ENCODE results near the gene NLRP10. TPM values are rescaled to one million over a fixed set of nuclear protein-coding genes. Genes with fewer than 3 reads are reported as not detected.

NLRP10 gene
- total RNA-seq, 1 donor from 2014 or later: not detected

GRCh38 chr11:7936615-7937014 is 28.6 kb downstream of the NLRP10 start:
- H3K4me1 Mint-ChIP-seq (ENCODE audit: low read depth, unreplicated experiment): no peaks in the 10 kb centered on the region
- no peaks in the 10 kb centered on the region for H3K36me3 Mint-ChIP-seq (ENCODE audit: unreplicated experiment)
- TF ChIP-seq CTCF (IDR thresholded peaks at IDR 0.05; ENCODE audit: partially characterized antibody, unreplicated experiment): no peak
- no peak overlapping the region for H3K27ac Mint-ChIP-seq (ENCODE audit: unreplicated experiment)
- DNase-seq: no peak
- H3K4me3 Mint-ChIP-seq (ENCODE audit: unreplicated experiment): no peak overlapping the region
- peaks cover 2% of the 10 kb centered on the region for H3K9me3 Mint-ChIP-seq (ENCODE audit: unreplicated experiment)
- H3K27me3 Mint-ChIP-seq (ENCODE audit: unreplicated experiment): no peaks in the 10 kb centered on the region

- H3K4me3 Mint-ChIP-seq (ENCODE audit: unreplicated experiment): no peak within 1 kb of the TSS
- no peaks in the 10 kb centered on the region for H3K9me3 Mint-ChIP-seq (ENCODE audit: unreplicated experiment)
- TF ChIP-seq CTCF (IDR thresholded peaks at IDR 0.05; ENCODE audit: partially characterized antibody, unreplicated experiment): no peak
Measured at GRCh38 chr11:7931168-7931567, 34.1 kb downstream of the NLRP10 start, which contains the start of gene OR10A6. TSS of gene OR10A6 (minus strand) at chr11:7931268. CDS start at chr11:7928662, 2,606 bp downstream.

GRCh38 chr11:7927635-7928034 is 37.6 kb downstream of the NLRP10 start:
- Mint-ChIP-seq H3K27me3 (ENCODE audit: unreplicated experiment) (peaks cover 1% of the 10 kb centered on the region), H3K4me3 (ENCODE audit: unreplicated experiment) (no peak overlapping the region), H3K36me3 (ENCODE audit: unreplicated experiment) (no peaks in the 10 kb centered on the region), H3K4me1 (ENCODE audit: low read depth, unreplicated experiment) (no peaks in the 10 kb centered on the region), H3K9me3 (ENCODE audit: unreplicated experiment) (no peaks in the 10 kb centered on the region), H3K27ac (ENCODE audit: unreplicated experiment) (no peak overlapping the region)
- no peak for DNase-seq
- no peak for TF ChIP-seq CTCF (IDR thresholded peaks at IDR 0.05; ENCODE audit: partially characterized antibody, unreplicated experiment)

More at GRCh38 chr11:7931168-7931567, 34.1 kb downstream of the NLRP10 start, which contains the start of gene OR10A6:
- no peaks in the 10 kb centered on the region for H3K27me3 Mint-ChIP-seq (ENCODE audit: unreplicated experiment)
- no peak within 1 kb of the TSS for H3K27ac Mint-ChIP-seq (ENCODE audit: unreplicated experiment)
- H3K4me1 Mint-ChIP-seq (ENCODE audit: low read depth, unreplicated experiment): no peaks in the 10 kb centered on the region
- no peaks in the 10 kb centered on the region for H3K36me3 Mint-ChIP-seq (ENCODE audit: unreplicated experiment)
- no peak for DNase-seq

- Mint-ChIP-seq H3K4me3 (ENCODE audit: unreplicated experiment) (no peak overlapping the region), H3K4me1 (ENCODE audit: low read depth, unreplicated experiment) (no peaks in the 10 kb centered on the region), H3K27ac (ENCODE audit: unreplicated experiment) (no peak overlapping the region), H3K27me3 (ENCODE audit: unreplicated experiment) (peaks cover 1% of the 10 kb centered on the region), H3K36me3 (ENCODE audit: unreplicated experiment) (no peaks in the 10 kb centered on the region), H3K9me3 (ENCODE audit: unreplicated experiment) (no peaks in the 10 kb centered on the region)
- DNase-seq: no peak
- no peak for TF ChIP-seq CTCF (IDR thresholded peaks at IDR 0.05; ENCODE audit: partially characterized antibody, unreplicated experiment)
Measured at GRCh38 chr11:7924536-7924935, 40.7 kb downstream of the NLRP10 start.

GRCh38 chr11:7918141-7918540 is 47.1 kb downstream of the NLRP10 start:
- Mint-ChIP-seq H3K27ac (ENCODE audit: unreplicated experiment) (no peak overlapping the region), H3K9me3 (ENCODE audit: unreplicated experiment) (no peaks in the 10 kb centered on the region), H3K36me3 (ENCODE audit: unreplicated experiment) (no peaks in the 10 kb centered on the region), H3K27me3 (ENCODE audit: unreplicated experiment) (no peaks in the 10 kb centered on the region), H3K4me1 (ENCODE audit: low read depth, unreplicated experiment) (no peaks in the 10 kb centered on the region), H3K4me3 (ENCODE audit: unreplicated experiment) (no peak overlapping the region)
- DNase-seq: no peak
- no peak for TF ChIP-seq CTCF (IDR thresholded peaks at IDR 0.05; ENCODE audit: partially characterized antibody, unreplicated experiment)

Other genes starting within 250 kb of the NLRP10 start
- gene OR5P2, start 168.5 kb downstream of the NLRP10 start, total RNA-seq (ENCODE audit: unreplicated experiment): not detected
- gene OR5P3, start 134.6 kb downstream of the NLRP10 start, total RNA-seq (ENCODE audit: unreplicated experiment): not detected
- gene OR10A6, start 34.2 kb downstream of the NLRP10 start, total RNA-seq (ENCODE audit: unreplicated experiment): not detected
- gene OR10A3, start 23.7 kb downstream of the NLRP10 start, total RNA-seq (ENCODE audit: unreplicated experiment): not detected
- 217 TPM for gene EIF3F, start 21.9 kb upstream of the NLRP10 start, total RNA-seq (ENCODE audit: unreplicated experiment)
- gene TUB, start 115.8 kb upstream of the NLRP10 start, total RNA-seq (ENCODE audit: unreplicated experiment): 2.8 TPM
- gene RIC3, start 203.6 kb upstream of the NLRP10 start, total RNA-seq (ENCODE audit: unreplicated experiment): 34.4 TPM

Measured in glutamatergic neuron (in vitro differentiated cells).